Measurements from ENCODE around the gene ULK2.

DNA sequence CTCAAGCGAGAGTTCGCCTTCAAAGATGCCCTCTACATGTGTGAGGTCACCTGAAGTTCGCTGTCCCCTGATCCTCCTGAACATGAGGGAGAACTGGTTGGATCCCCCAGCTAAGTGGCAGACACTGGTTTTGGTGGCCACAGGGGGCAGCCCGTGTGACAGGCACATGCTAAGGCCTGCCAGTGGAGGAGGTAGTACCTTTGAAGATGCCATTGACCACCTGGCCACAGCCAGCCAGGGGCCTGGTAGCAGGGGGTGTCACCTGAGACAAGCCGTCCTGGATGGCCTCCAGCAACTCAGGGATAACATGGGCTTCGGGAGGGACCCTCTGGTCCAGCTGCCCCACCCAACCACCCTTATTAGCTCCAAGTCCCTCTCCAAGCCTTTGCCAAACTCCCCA, 112.3 kb downstream of the ULK2 start:
- TF ChIP-seq, protein P1, sequence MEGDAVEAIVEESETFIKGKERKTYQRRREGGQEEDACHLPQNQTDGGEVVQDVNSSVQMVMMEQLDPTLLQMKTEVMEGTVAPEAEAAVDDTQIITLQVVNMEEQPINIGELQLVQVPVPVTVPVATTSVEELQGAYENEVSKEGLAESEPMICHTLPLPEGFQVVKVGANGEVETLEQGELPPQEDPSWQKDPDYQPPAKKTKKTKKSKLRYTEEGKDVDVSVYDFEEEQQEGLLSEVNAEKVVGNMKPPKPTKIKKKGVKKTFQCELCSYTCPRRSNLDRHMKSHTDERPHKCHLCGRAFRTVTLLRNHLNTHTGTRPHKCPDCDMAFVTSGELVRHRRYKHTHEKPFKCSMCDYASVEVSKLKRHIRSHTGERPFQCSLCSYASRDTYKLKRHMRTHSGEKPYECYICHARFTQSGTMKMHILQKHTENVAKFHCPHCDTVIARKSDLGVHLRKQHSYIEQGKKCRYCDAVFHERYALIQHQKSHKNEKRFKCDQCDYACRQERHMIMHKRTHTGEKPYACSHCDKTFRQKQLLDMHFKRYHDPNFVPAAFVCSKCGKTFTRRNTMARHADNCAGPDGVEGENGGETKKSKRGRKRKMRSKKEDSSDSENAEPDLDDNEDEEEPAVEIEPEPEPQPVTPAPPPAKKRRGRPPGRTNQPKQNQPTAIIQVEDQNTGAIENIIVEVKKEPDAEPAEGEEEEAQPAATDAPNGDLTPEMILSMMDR (conservative IDR thresholded peaks at IDR 0.05) = no peak
- TF ChIP-seq ZFX (IDR thresholded peaks at IDR 0.05) = no peak
